ENCODE data around the gene AGRN.
"Not testable (repeated sequence)": the region's sequence is repeated elsewhere in the genome, so short reads cannot be mapped to it uniquely, and the experiment has no call there.

Gene AGRN

GRCh38 chr1:1021920-1022259 lies 2.0 kb downstream of the AGRN start:
- no peak for DNase-seq

- DNase-seq: no peak
Observed at GRCh38 chr1:1022302-1023009, 2.5 kb downstream of the AGRN start.

- DNase-seq: no peak
Observed at GRCh38 chr1:1023700-1024099, 3.8 kb downstream of the AGRN start.

- DNase-seq: no peak
Observed at GRCh38 chr1:1024149-1024770, 4.3 kb downstream of the AGRN start.

- no peak for DNase-seq
Observed at GRCh38 chr1:1024771-1025699, 5.1 kb downstream of the AGRN start.

GRCh38 chr1:1025730-1026129 lies 5.8 kb downstream of the AGRN start:
- no peak for DNase-seq

GRCh38 chr1:1026599-1027413 lies 6.9 kb downstream of the AGRN start:
- no peak for DNase-seq

GRCh38 chr1:1027791-1028190 lies 7.9 kb downstream of the AGRN start:
- no peak for DNase-seq

GRCh38 chr1:1030867-1031658 lies 11.1 kb downstream of the AGRN start:
- DNase-seq: not testable (repeated sequence)

GRCh38 chr1:1031659-1032235 lies 11.8 kb downstream of the AGRN start:
- DNase-seq: no peak

- DNase-seq: no peak
Observed at GRCh38 chr1:1032424-1032823, 12.5 kb downstream of the AGRN start.

GRCh38 chr1:1033009-1033587 lies 13.2 kb downstream of the AGRN start:
- DNase-seq: peak; percentile 64

- DNase-seq: no peak
Observed at GRCh38 chr1:1033731-1034438, 14.0 kb downstream of the AGRN start.

GRCh38 chr1:1034439-1034781 lies 14.5 kb downstream of the AGRN start:
- no peak for DNase-seq

- no peak for DNase-seq
Observed at GRCh38 chr1:1035291-1035943, 15.5 kb downstream of the AGRN start.

GRCh38 chr1:1037366-1038327 lies 17.7 kb downstream of the AGRN start:
- no peak for DNase-seq

GRCh38 chr1:1038694-1039093 lies 18.8 kb downstream of the AGRN start:
- no peak for DNase-seq

- no peak for DNase-seq
Observed at GRCh38 chr1:1039145-1039910, 19.4 kb downstream of the AGRN start.
